ENCODE results near the gene NDEL1.

GRCh38 chr17:8387914-8388651 lies 47.6 kb upstream of the NDEL1 start:
- TF ChIP-seq, protein P1, sequence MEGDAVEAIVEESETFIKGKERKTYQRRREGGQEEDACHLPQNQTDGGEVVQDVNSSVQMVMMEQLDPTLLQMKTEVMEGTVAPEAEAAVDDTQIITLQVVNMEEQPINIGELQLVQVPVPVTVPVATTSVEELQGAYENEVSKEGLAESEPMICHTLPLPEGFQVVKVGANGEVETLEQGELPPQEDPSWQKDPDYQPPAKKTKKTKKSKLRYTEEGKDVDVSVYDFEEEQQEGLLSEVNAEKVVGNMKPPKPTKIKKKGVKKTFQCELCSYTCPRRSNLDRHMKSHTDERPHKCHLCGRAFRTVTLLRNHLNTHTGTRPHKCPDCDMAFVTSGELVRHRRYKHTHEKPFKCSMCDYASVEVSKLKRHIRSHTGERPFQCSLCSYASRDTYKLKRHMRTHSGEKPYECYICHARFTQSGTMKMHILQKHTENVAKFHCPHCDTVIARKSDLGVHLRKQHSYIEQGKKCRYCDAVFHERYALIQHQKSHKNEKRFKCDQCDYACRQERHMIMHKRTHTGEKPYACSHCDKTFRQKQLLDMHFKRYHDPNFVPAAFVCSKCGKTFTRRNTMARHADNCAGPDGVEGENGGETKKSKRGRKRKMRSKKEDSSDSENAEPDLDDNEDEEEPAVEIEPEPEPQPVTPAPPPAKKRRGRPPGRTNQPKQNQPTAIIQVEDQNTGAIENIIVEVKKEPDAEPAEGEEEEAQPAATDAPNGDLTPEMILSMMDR (IDR thresholded peaks at IDR 0.05): no peak
- TF ChIP-seq POLR2AphosphoS5 (IDR thresholded peaks at IDR 0.05) (no peak), EP300 (IDR thresholded peaks at IDR 0.05) (no peak), POLR2A (IDR thresholded peaks at IDR 0.05) (no peak)
